ENCODE results near the gene MAPK10.
"Not testable (repeated sequence)": the region's sequence is repeated elsewhere in the genome, so short reads cannot be mapped to it uniquely, and the experiment has no call there.

The MAPK10 gene

GRCh38 chr4:86178211-86178610 is 181.6 kb downstream of the MAPK10 start:
- no peak for DNase-seq

DNA sequence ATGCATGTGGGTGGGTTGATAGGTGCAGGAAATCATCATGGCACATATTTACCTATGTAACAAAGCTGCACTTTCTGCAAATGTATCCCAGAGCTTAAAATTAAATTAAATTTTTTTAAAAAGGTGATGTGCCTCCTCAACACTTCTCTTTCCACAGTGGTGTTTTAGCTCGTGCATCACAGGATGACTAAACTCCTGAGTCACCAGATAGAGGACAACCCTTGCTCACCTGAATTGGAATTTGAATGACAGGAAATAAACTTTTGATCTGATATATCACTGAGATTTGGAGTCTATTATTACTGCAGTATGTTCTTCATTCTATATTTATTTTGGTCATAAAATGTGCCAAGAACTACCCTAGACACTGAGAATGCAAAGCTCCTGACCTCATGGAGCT is 185.3 kb downstream of the MAPK10 start:
- no peak for DNase-seq

GRCh38 chr4:86168335-86168734 is 191.5 kb downstream of the MAPK10 start:
- DNase-seq = not testable (repeated sequence)

GRCh38 chr4:86160426-86160825 is 199.4 kb downstream of the MAPK10 start:
- DNase-seq = no peak

- no peak for DNase-seq
Measured at GRCh38 chr4:86159216-86159615, 200.6 kb downstream of the MAPK10 start.

DNA sequence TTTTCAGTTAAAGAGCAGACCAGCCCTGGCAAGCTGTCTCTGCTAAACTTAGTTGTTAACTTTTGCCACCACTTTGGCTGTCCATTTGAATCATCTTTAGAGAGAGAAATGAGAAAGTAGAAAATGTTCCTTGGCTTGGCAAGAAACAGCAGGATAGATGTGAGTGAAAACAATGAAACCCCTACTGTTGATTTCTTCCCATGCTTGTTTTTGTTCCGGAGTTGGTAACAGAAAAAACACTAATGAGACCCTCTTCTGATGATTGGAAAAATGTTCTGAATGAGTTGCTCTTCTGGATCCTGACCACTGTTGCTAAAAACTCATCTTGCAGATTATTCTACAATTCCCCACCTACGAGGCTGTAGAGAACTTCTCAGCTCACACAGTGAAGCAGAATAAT is 203.3 kb downstream of the MAPK10 start:
- no peak for DNase-seq

DNA sequence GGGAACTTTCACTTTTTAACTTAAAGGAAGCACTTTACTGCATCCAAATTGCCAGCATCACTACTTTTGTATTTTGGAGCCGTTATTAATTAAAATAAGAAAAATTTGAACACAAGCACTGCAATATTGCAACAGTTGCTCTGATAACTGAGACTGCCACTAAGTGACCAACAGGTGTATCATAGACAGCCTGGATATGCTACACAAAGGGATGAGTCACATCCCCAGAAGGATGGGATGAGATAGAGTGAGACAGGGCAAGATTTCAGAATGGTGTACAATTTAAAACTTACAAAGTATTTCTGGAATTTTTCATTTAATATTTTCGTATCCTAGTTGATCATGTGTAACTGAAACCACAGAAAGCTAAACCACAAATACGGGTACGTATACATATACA is 204.1 kb downstream of the MAPK10 start:
- DNase-seq = no peak

DNA sequence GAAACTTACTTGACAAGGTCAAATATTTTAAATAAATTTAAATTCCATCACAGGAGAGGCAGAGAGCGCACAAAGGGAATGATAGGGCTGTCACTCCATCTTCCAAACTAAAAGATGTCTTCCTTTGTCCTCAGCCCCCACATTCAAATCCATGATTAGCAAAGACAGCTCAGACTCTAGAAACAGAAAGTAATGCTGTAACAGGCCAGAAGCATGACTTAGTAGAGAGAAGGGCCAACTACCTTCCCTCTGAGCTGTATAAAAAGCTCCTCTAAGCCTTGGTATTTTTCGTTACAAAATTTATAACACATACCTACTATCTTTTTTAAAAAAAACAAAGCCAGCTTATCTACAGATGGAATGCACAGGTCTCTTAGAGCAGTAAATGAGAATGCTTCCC is 207.4 kb downstream of the MAPK10 start:
- DNase-seq = no peak

DNA sequence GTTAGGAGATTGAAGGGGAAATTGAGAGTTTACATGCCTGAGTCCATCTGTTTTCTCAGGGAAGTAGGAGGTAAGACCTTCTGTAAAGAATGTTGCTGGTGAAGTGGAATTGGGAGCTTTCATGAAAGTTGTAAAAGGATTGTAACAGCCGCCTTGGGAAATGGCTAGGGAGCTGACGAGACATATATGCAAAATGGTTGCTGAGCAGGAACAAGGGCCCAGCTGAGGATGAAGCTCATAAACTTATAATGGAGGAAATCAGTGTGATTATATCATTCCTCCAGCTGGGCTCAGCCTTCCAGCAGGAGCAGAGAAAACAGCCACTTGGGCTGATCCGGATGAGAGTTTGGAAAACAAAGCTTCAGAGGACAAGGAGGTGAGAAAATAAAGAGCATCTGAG is 208.7 kb downstream of the MAPK10 start:
- no peak for DNase-seq

DNA sequence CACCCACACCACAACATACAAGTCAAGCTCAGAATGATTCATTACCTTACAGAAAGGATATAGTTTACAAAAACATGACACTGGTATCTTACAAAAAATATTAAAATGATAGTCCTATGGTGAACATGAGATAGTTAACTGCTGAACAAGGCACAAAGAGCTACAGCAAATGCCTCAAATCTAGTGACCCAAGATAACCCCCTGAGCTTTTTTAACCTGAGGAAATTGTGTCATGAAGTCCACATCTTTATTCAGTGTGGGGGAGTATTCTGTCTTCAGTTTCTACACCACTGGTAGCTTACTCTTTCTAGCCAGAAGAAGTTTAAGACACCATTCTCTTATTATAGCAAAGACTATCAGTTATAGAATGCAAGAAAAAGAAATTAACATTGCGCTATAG is 218.7 kb downstream of the MAPK10 start:
- no peak for DNase-seq

DNA sequence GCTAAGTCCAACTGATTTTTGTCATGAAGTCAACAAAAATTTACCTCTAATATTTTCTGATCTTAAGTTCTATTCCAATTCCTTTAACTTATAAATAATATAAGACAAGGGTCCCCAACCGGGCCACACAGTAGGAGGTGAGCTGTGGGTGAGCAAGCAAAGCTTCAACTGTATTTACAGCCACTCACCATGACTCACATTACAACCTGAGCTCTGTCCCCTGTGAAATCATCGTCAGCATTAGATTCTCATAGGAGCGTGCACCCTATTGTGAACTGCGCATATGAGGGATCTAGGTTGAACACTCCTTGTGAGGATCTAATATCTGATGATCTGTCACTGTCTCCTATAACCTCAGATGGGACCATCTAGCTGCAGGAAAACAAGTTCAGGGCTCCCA is 227.4 kb downstream of the MAPK10 start:
- no peak for DNase-seq

- DNase-seq = no peak
Measured at GRCh38 chr4:86131456-86131855, 228.4 kb downstream of the MAPK10 start.

- no peak for DNase-seq
Measured at GRCh38 chr4:86130160-86130933, 229.5 kb downstream of the MAPK10 start.

GRCh38 chr4:86129546-86129945 is 230.3 kb downstream of the MAPK10 start:
- no peak for DNase-seq

GRCh38 chr4:86122404-86122803 is 237.4 kb downstream of the MAPK10 start:
- DNase-seq = no peak

- no peak for DNase-seq
Measured at GRCh38 chr4:86118711-86119110, 241.1 kb downstream of the MAPK10 start.

DNA sequence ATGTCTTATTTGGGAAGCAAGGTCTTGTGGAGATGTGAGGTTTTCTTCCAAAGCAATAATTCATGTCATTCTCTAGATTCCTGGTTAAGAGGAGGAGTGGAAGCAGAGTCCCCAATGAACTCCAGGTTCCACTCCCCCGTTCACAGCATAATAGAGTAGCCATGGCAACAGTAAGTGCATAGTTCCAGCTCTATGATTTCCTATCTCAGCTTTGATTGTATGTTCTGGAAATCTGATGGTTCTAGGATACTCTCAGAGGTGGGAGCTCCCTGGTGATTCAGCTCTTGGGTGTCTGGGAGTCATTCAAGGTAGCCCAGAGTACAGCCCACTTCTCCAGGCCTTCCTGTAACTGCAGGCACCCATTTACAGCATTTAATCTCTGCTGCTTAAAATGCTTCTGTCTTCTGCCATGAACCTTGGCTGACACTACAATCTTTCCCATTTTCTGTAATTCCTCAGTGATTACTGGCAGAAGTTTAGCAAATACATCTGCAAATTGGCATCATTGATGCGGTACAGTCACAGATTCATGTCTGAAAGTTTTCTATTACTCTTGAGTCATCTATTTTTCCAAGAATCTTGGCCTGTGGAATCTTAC is 242.0 kb downstream of the MAPK10 start:
- DNase-seq = no peak

- no peak for DNase-seq
Measured at GRCh38 chr4:86114563-86114962, 245.3 kb downstream of the MAPK10 start.

GRCh38 chr4:86108834-86109233 is 251.0 kb downstream of the MAPK10 start:
- DNase-seq = no peak

DNA sequence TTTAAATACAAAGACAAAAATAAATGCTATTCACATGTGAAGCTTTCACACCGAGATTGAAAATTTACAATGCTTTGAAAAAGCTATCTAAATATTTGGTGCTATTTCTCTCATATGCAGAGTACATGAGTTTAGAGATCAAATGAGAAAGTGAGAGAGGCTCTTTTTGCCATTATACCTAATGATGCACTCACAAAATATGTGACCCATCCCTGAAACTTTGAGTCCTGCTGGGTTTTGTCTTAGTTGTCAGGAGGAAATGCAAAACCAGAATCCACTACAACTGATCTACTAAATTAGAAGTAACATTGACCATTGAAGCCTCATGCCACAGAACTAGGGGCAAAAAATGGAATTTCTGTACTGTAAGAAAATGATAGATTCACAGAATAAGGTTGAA is 251.7 kb downstream of the MAPK10 start:
- no peak for DNase-seq

DNA sequence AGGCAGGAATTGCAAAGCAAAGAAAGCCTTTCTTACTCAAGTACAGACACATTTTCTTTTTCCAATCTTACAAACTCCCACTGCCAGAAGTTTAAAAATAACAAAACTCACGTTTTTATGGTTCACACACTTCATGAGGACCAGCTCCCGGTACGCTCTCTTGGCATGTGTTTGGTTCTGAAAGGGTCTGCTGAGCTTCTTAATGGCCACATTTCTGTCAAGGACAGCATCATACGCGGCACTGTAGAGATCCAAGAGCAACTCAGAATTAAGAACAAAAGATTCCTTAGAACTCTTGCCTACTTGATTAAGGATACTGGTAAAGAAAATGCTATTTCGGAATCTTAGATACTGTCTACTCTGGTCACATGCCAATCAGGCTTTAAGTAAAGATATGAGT is 252.7 kb downstream of the MAPK10 start:
- DNase-seq = no peak

DNA sequence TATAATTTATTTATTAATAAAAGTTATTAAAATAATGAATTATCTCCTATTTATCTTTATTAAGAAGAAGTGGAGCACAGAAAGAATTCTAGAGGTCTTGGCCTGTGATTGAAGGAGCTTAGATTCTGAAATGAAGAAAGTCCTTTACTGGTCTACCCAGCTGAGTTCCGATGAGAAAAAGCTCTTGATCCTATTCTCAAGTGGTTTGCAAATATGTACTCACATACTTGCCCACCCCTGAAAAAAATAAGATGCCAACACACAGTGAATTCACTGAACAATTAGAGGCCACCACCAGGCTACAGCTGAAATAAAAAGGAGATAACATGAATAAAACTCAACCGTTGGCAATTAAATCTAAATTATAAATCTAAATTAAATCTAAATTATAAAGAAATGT is 253.4 kb downstream of the MAPK10 start:
- no peak for DNase-seq

- DNase-seq = no peak
Measured at GRCh38 chr4:86101841-86102240, 258.0 kb downstream of the MAPK10 start.

DNA sequence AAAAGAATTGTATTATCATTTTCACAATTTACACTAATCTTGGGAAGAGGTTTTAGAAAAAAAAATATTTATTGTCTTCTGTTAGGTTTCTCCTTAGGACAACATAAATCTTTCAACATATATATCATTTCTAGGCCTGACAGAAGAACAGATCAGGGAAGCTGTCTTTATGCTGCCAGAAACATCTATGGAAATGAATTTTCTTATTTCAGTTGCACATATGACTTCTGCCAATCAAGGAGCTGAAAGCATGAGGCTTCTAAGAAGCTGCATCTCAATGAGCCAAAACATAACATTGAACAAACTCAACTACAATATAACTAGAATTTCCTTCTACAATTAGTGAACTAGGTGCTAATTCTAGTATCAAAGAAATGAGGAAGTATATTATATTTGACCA is 258.4 kb downstream of the MAPK10 start:
- DNase-seq = no peak

All from bone marrow (tissue), 2 donors.